Activated CD4-positive, alpha-beta T cell treated with anti-CD3 and anti-CD28 coated beads, Interleukin-2, amount 50 U/mL, for 48 hours (primary cell): Measurements from ENCODE around the gene TGFBR3.
"Not testable (repeated sequence)": the region's sequence is repeated elsewhere in the genome, so short reads cannot be mapped to it uniquely, and the experiment has no call there.

Experiments used
- DNase-seq, 2 experiments: peaks; one replicate each; pipeline ENCODE4 v3.0.0-alpha.2; 2020

The TGFBR3 gene

DNA sequence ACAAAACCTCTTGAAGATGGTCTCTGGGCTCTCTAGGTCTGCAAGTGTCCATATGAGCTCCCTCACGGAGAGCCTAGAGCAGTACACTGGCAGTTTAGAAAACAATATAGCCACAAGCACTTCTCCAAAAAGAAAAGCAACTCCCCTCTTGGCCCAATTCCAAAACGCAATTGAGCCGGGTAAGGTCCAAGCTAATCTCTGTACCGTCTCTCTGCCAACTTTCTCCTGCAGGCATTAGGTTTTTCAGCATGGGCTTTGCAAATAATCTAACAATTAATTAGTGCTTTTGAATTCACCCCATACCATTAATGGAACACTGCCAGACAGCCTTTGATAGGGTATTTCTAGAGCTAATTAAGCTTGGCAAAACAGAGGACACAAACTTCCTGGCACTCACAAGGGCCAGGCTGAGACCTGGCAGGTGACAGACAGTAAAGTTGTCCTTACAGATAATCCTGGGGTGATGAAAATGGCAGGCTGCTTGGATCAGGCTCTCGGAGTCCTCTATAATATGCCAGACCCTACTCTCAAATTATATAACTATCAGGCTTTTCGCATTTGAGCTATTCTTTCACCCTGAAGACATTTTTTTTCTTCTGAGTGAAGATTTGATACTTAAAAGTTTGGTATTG is 39.8 kb downstream of the TGFBR3 start:
- DNase-seq = no peak

- no peak for DNase-seq
Observed at GRCh38 chr1:91844862-91845528, 41.0 kb downstream of the TGFBR3 start.

GRCh38 chr1:91843843-91844242 is 42.1 kb downstream of the TGFBR3 start:
- no peak for DNase-seq

DNA sequence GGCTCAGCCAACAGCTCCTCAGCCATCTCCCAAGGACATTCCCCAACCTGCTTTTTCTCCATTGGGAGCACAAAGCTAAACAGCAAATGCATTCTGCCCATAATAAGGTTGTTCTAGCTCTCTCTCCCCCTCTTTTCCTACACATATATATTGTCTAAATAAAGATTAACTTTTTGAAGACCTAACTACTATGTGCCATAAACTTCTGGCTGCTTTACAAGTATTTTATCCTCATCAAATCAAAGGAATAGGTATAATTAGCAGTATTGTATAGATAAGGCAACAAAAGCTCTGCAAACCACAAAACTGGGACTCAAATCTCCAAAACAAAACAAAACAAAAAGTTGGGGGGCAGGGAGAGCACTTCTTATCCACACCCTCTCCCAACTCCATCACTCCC is 43.4 kb downstream of the TGFBR3 start:
- no peak for DNase-seq

GRCh38 chr1:91842056-91842455 is 43.9 kb downstream of the TGFBR3 start:
- DNase-seq = no peak

DNA sequence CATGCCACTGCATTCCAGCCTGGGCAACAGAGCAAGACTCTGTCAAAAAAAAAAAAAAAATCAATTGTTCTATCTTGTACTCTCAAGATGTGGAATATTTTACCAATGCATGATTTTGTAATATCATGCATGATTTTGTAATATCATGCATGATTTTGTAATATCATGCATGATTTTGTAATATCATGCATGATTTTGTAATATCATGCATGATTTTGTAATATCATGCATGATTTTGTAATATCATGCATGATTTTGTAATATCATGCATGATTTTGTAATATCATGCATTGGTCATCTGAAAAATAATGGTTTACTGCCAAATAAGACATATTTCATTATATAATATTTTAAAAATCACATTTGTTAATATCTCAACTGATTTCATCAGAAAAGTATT is 45.7 kb downstream of the TGFBR3 start:
- DNase-seq = not testable (repeated sequence)

GRCh38 chr1:91836331-91837040 is 49.5 kb downstream of the TGFBR3 start:
- DNase-seq = no peak

- DNase-seq = no peak
Observed at GRCh38 chr1:91835087-91835521, 50.8 kb downstream of the TGFBR3 start.

- DNase-seq = not testable (repeated sequence)
Observed at GRCh38 chr1:91834549-91834948, 51.4 kb downstream of the TGFBR3 start.

DNA sequence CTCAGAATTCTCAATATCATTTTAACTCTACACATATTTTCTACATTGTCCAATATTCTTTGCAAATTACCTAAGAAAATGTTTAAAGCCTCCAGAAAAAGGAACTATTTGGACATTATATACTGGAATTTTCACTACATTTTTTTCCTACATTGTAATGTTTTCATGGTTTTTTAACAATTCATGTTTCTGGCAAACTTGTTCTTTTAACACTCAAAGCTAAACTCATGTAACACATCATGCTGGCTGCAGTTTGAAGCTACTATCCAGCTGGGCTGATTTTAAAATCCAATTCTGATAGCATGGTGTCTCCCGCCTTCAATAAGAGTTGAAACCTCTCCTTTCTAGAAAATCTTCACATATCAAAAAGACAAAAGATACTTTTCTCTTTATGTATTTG is 52.0 kb downstream of the TGFBR3 start:
- DNase-seq = no peak

GRCh38 chr1:91831132-91831930 is 54.6 kb downstream of the TGFBR3 start:
- DNase-seq = no peak

GRCh38 chr1:91830242-91831131 is 55.5 kb downstream of the TGFBR3 start:
- DNase-seq = no peak

GRCh38 chr1:91829293-91830153 is 56.4 kb downstream of the TGFBR3 start:
- DNase-seq = no peak

DNA sequence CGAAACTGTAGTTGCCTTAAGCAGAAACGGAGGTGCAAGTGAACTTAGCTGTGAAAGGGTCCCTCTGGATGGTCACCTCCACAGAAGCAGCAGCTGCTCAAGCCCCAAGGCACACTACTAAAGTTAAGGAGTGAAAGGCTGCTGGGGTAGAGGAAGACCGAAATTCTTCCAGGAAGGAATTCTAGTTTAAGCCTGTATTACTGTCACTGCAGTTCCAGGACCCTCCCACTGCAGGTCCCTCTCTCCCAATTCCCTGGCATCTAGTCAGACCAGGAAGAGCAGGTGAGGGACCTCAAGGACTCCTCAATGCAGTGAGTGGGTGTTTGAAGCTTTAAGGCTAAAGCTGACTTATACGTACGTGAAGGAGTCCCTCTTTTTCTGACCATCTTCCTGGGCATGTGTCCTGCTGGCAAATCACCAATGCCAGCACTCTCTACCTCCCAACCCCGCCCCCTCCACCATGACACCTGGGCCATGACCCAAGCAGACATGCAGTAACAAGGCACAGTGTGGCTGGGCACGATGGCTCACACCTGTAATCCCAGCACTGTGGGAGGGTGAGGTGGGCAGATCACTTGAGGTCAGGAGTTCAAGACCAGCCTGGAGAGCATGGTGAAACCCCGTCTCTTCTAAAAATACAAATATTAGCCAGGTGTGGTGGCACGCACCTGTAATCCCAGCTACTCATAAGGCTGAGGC is 57.2 kb downstream of the TGFBR3 start:
- no peak for DNase-seq

- DNase-seq = no peak
Observed at GRCh38 chr1:91827459-91828321, 58.3 kb downstream of the TGFBR3 start.

DNA sequence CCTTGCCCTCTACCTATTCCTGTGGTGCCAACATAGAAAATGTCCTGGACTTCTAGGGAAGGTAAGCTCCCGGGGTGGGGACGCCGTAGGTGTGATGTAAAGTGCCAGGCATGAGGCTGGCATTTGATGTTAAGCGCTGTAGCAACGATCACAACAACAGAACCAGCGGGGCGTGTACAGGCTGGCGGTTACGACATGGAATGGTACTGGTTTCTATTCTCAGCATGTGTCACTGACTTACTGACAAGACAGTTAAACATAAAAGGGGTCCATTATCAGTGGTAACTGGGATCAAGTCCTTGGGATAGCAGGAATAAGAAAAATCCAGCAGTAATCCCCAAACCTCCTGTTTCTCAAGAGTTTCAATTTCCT is 58.9 kb downstream of the TGFBR3 start:
- DNase-seq = no peak

DNA sequence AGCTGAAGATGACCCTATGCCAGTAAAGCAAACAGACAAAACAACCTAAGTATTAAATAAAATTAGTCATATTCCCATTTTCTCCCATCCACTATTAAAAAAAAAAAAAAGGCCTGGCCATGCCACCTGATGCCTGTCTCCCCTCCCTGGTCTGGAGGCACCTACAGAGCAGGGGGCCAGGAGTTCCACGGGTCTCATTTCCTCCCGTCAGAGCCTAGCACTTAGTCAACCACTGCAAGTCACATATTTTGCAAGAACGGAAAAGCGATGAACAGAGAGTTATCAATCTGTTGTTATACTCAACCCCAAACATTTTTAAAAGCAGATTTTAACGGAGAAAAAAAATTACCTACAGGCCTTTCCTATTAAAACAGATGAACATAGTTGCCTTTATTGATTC is 59.3 kb downstream of the TGFBR3 start:
- DNase-seq = no peak

- no peak for DNase-seq
Observed at GRCh38 chr1:91826248-91826647, 59.7 kb downstream of the TGFBR3 start.

GRCh38 chr1:91821126-91821868 is 64.7 kb downstream of the TGFBR3 start:
- no peak for DNase-seq
